ENCODE results near the gene LHX6.

LHX6 gene

DNA sequence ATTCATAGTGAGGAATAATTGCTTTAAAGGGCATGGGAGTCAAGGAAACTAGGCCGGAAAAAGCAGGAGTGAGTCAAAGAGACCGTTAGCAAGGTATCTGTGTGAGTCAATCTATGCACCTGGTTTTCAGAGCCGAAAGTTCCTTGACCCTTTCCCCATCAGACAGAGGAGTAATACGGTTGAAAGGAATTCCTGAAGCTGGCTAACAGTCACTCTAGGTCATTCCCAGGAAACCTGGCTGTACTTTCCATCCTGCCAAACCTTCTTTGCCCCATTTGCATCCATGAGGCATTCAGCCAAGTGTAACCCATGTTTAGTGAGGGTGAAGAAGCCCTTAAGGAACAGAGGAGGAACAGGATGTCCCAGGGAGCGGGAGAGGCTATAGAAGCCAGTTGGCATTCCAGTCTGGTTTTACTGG, 19.7 kb upstream of the LHX6 start:
- Histone ChIP-seq H3K4me3 (ENCODE audit: low read length) (no peak overlapping the region), H3K4me2 (ENCODE audit: low read length) (no peak overlapping the region), H3K36me3 (replicated peaks; ENCODE audit: low read depth, low read length) (peaks cover 42% of the 10 kb centered on the region), H3K4me1 (ENCODE audit: low read length) (no peaks in the 10 kb centered on the region), H3K9me3 (ENCODE audit: insufficient read depth, low read length) (no peaks in the 10 kb centered on the region), H2AFZ (ENCODE audit: low read depth, low read length) (no peak overlapping the region), H3K27me3 (ENCODE audit: low read depth, low read length) (no peaks in the 10 kb centered on the region), H4K20me1 (ENCODE audit: insufficient read depth, low read length) (no peaks in the 10 kb centered on the region), H3K27ac (ENCODE audit: low read length) (no peak overlapping the region), H3K9ac (ENCODE audit: low read length) (no peak overlapping the region), H3K79me2 (ENCODE audit: low read length) (no peaks in the 10 kb centered on the region)
- TF ChIP-seq EZH2phosphoT487 (IDR thresholded peaks at IDR 0.05; ENCODE audit: low read depth) (no peak), CTCF (IDR thresholded peaks at IDR 0.05; ENCODE audit: low read depth, low read length) (no peak)

DNA sequence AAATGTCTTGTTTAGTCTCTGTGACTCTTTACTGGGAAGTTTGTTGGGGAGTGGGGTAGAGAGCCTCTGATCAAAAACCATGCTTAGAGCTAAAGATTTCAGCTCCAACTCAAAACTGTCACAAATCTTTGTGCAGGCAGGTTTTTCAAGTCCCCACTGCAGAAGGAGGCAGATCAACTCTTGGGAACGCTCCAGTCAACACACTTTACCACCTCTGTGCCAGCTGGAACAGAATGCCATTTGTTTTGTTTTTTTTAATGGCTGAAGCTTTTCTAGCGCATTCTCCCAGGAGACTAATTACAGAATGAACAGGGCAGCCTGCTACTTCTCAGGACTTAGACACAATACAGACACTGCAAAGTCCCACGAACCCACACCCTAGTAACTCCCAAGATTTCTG, 17.9 kb upstream of the LHX6 start:
- Histone ChIP-seq H3K79me2 (ENCODE audit: low read length) (no peaks in the 10 kb centered on the region), H3K9me3 (ENCODE audit: insufficient read depth, low read length) (no peaks in the 10 kb centered on the region), H4K20me1 (ENCODE audit: insufficient read depth, low read length) (no peaks in the 10 kb centered on the region), H3K9ac (ENCODE audit: low read length) (no peak overlapping the region), H3K27ac (ENCODE audit: low read length) (no peak overlapping the region), H2AFZ (ENCODE audit: low read depth, low read length) (no peak overlapping the region), H3K27me3 (ENCODE audit: low read depth, low read length) (no peaks in the 10 kb centered on the region), H3K4me3 (ENCODE audit: low read length) (no peak overlapping the region), H3K4me2 (ENCODE audit: low read length) (no peak overlapping the region), H3K4me1 (ENCODE audit: low read length) (no peaks in the 10 kb centered on the region), H3K36me3 (replicated peaks; ENCODE audit: low read depth, low read length) (peaks cover 43% of the 10 kb centered on the region)
- TF ChIP-seq CTCF (IDR thresholded peaks at IDR 0.05; ENCODE audit: low read depth, low read length) = no peak
- TF ChIP-seq EZH2phosphoT487 (IDR thresholded peaks at IDR 0.05; ENCODE audit: low read depth) = no peak

- Histone ChIP-seq H4K20me1 (ENCODE audit: insufficient read depth, low read length) (no peaks in the 10 kb centered on the region), H3K36me3 (replicated peaks; ENCODE audit: low read depth, low read length) (peaks cover 49% of the 10 kb centered on the region)
These were observed 15.6 kb upstream of the LHX6 start for GRCh38 chr9:122244349-122244748.

DNA sequence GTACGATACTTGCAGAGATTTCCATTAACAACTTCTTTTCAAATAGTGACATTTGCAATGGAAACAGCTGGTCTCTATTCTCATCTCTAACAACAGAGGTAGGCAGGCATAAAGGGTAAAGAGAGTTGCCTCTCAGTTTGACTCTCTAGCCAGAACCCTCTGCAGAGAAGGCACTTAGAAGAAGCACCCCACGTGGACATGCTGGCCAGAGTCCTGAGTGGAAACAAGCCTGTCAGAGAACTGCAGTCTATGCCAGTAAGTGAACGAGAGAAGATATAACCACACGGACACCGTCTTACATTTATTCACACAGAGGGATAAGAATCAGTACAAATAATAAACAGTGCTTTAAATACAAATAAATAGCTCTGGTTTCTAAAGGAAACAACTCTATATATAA, 11.0 kb upstream of the LHX6 start:
- Histone ChIP-seq H4K20me1 (ENCODE audit: insufficient read depth, low read length) (no peaks in the 10 kb centered on the region), H3K4me3 (ENCODE audit: low read length) (no peak overlapping the region), H3K9me3 (ENCODE audit: insufficient read depth, low read length) (no peaks in the 10 kb centered on the region), H3K4me1 (ENCODE audit: low read length) (no peaks in the 10 kb centered on the region), H3K9ac (ENCODE audit: low read length) (no peak overlapping the region), H3K36me3 (replicated peaks; ENCODE audit: low read depth, low read length) (peaks cover 33% of the 10 kb centered on the region), H3K4me2 (ENCODE audit: low read length) (no peak overlapping the region), H3K27me3 (ENCODE audit: low read depth, low read length) (no peaks in the 10 kb centered on the region), H2AFZ (ENCODE audit: low read depth, low read length) (no peak overlapping the region), H3K27ac (ENCODE audit: low read length) (no peak overlapping the region), H3K79me2 (ENCODE audit: low read length) (no peaks in the 10 kb centered on the region)
- TF ChIP-seq CTCF (IDR thresholded peaks at IDR 0.05; ENCODE audit: low read depth, low read length) = no peak
- TF ChIP-seq EZH2phosphoT487 (IDR thresholded peaks at IDR 0.05; ENCODE audit: low read depth) = no peak

More at GRCh38 chr9:122244349-122244748, 15.6 kb upstream of the LHX6 start:
- Histone ChIP-seq H3K4me2 (ENCODE audit: low read length) (no peak overlapping the region), H3K4me3 (ENCODE audit: low read length) (no peak overlapping the region), H3K27me3 (ENCODE audit: low read depth, low read length) (no peaks in the 10 kb centered on the region), H3K9me3 (ENCODE audit: insufficient read depth, low read length) (no peaks in the 10 kb centered on the region), H2AFZ (ENCODE audit: low read depth, low read length) (no peak overlapping the region), H3K9ac (ENCODE audit: low read length) (no peak overlapping the region), H3K79me2 (ENCODE audit: low read length) (no peaks in the 10 kb centered on the region), H3K27ac (ENCODE audit: low read length) (no peak overlapping the region), H3K4me1 (ENCODE audit: low read length) (no peaks in the 10 kb centered on the region)
- TF ChIP-seq CTCF (IDR thresholded peaks at IDR 0.05; ENCODE audit: low read depth, low read length) (no peak), EZH2phosphoT487 (IDR thresholded peaks at IDR 0.05; ENCODE audit: low read depth) (no peak)

Data from OCI-LY3 (cell line).